H1 (cell line): ENCODE measurements around the gene OR10H1. TPM values are rescaled to one million over a fixed set of nuclear protein-coding genes. Genes with fewer than 3 reads are reported as not detected.

Experiments
- GTF2F1 ChIP-seq: IDR thresholded peaks from 2 replicates; pipeline ENCODE4 v1.6.1; 2012; ENCODE audit warnings: low read depth, low read length, improper control_type of control experiment, borderline replicate concordance
- SAP30 ChIP-seq: fragments of 300-600 bp; sonication (generic); IDR thresholded peaks from 2 replicates; pipeline ENCODE4 v1.7.1; 2012; ENCODE audit warnings: low read length, moderate library complexity, mild to moderate bottlenecking, inconsistent platforms; ENCODE audit not compliant: insufficient read depth, insufficient replicate concordance
- SIRT6 ChIP-seq: IDR thresholded peaks from one replicate; pipeline ENCODE4 v1.7.1; 2012; ENCODE audit warnings: low read length, inconsistent platforms
- SRF ChIP-seq: IDR thresholded peaks from 2 replicates; pipeline ENCODE4 v1.6.1; 2011; ENCODE audit warnings: mild to moderate bottlenecking, low read depth, low read length, moderate library complexity
- TCF12 ChIP-seq: IDR thresholded peaks from 2 replicates; pipeline ENCODE4 v1.6.1; 2011; ENCODE audit warnings: low read depth, mild to moderate bottlenecking, low read length
- polyA plus RNA-seq, 7 experiments: library from polyadenylated mRNA; depleted of rRNA in 3 of 7; stranded (reverse) in 5 of 7; unstranded in 2 of 7; fragments of >200 nt in 5 of 7; fragments of 200-250 nt in 2 of 7; gene quantifications; 1 replicate in 5 of 7; 2 replicates in 1 of 7; 4 replicates in 1 of 7; pipeline versions ENCODE4 v1.2.1 to v1.2.3, GENCODE V29; 2011 to 2013; ENCODE audit warnings: missing spikeins in 2 of 7, mixed read lengths in 2 of 7
- total RNA-seq: library from RNA; stranded (reverse); fragmentation: NEBNext Ultra II Directional; extraction: Animal tissue kit (Norgen Biotek cat#: 25700); gene quantifications from 2 replicates; pipeline ENCODE4 v1.2.1, GENCODE V29; 2021

OR10H1 gene
- total and polyA plus RNA-seq, 2 of the 8 experiments (the other 6 are each of a cell fraction or from before 2014, with no cell fraction given) = not detected

GRCh38 chr19:15825753-15826152 lies 10.3 kb upstream of the OR10H1 start (continued):
- TF ChIP-seq SAP30 (no peak), TCF12 (no peak), SRF (no peak), GTF2F1 (no peak), SIRT6 (no peak)
